Adrenal gland (tissue), 12 donors: ENCODE data around the gene HDDC3. TPM values are rescaled to one million over a fixed set of nuclear protein-coding genes. Genes with fewer than 3 reads are reported as not detected.

Experiments used
- DNase-seq, 7 donors: peaks; one replicate each; pipeline ENCODE4 v3.0.0-alpha.2; 2019 to 2020
- H3K27ac ChIP-seq, 5 donors: fragments of 200-600 bp; sonication (generic) in 4 of 5; 1 replicate in 3 of 5; 2 replicates in 2 of 5; pipeline versions ENCODE4 v1.5.1 to v1.8.0; 2016 to 2020; ENCODE audit warnings: mild to moderate bottlenecking in 1 of 5
- H3K27me3 ChIP-seq: fragments of 200-600 bp; 2 replicates; pipeline ENCODE4 v1.8.0; 2021
- H3K36me3 ChIP-seq, 2 donors: fragments of 200-600 bp; replicated peaks in 1 of 2; 1 replicate in 1 of 2; 2 replicates in 1 of 2; pipeline versions ENCODE4 v1.5.1 to v1.8.0; 2018 to 2022
- H3K4me1 ChIP-seq, 2 donors: fragments of 200-600 bp; replicated peaks in 1 of 2; 1 replicate in 1 of 2; 2 replicates in 1 of 2; pipeline versions ENCODE4 v1.5.1 to v1.8.0; 2018 to 2021
- H3K4me3 ChIP-seq, 4 donors: fragments of 200-600 bp; sonication (generic) in 3 of 4; one replicate each; pipeline ENCODE4 v1.5.1; 2016 to 2018
- H3K9me3 ChIP-seq, 3 donors: fragments of 200-600 bp; sonication (generic) in 1 of 3; replicated peaks in 1 of 3; 1 replicate in 2 of 3; 2 replicates in 1 of 3; pipeline versions ENCODE4 v1.5.1 to v1.8.0; 2016 to 2021
- POLR2A ChIP-seq, 2 donors: fragments of 450-650 bp; IDR thresholded peaks; one replicate each; pipeline ENCODE4 v1.6.1; 2017; ENCODE audit warnings: antibody characterized with exemption in 2 of 2, mild to moderate bottlenecking in 2 of 2, moderate library complexity in 1 of 2
- WGBS, 4 donors: extraction: QIAGEN DNeasy Blood & Tissue Kit in 2 of 4; methylation state at CpG; one replicate each; pipeline versions ENCODE4 v1.1.5 to v1.1.7; 2013 to 2017; 5-methylcytosine and 5-hydroxymethylcytosine counted together
- intact Hi-C, 2 donors: fragments of 100-400 bp; cut with DNase I; formaldehyde crosslinking; loops; one replicate each; pipeline versions ENCODE4 v1.14.1 to v1.15.0; 2022 to 2023
- polyA plus RNA-seq, 3 donors: library from polyadenylated mRNA; stranded (reverse); fragments of 200-250 nt in 2 of 3; fragments of 350-450 nt in 1 of 3; fragmentation: Illumina TruSeq in 1 of 3; extraction: RNeasy Lipid Tissue Mini Kit (QIAGEN cat#74804) in 1 of 3; gene quantifications; one replicate each; pipeline ENCODE4 v1.2.3, GENCODE V29; 2013 to 2014
- total RNA-seq, 9 donors: library from RNA; depleted of rRNA in 4 of 9; stranded (reverse); fragments of >200 nt in 4 of 9; fragments of 120-200 nt in 1 of 9; fragmentation: NEBNext Ultra II Directional in 1 of 9; extraction: Animal tissue kit (Norgen Biotek cat#: 25700) in 1 of 9; gene quantifications; one replicate each; pipeline versions ENCODE4 v1.1.0 to v1.2.4, GENCODE V29; 2013 to 2023
- TF ChIP-seq, protein P1 (sequence below), 6 experiments: fragments of 450-650 bp in 4 of 6; fragments of 200-600 bp in 2 of 6; sonication (generic) in 1 of 6; IDR thresholded peaks; 1 replicate in 5 of 6; 2 replicates in 1 of 6; pipeline versions ENCODE4 v1.5.1 to v1.8.0; 2016 to 2021; ENCODE audit warnings: antibody characterized with exemption in 6 of 6, mild to moderate bottlenecking in 2 of 6, moderate library complexity in 1 of 6
- donor health status: healthy with polysubstance abuse.
- donor health status: Bipolar disorder and iron deficiency.
- donor health status: DM: yes; HTN: yes; CAD: no.
- donor health status: DM: no; HTN: no; CAD: no.
- donor health status: DM: no; HTN: no; CAD: no.
- donor health status: DM: yes; HTN: yes; CAD: no.

HDDC3 gene
- total and polyA plus RNA-seq, 12 donors, result 14.6 to 40.2 (median 27.7) TPM

DNA sequence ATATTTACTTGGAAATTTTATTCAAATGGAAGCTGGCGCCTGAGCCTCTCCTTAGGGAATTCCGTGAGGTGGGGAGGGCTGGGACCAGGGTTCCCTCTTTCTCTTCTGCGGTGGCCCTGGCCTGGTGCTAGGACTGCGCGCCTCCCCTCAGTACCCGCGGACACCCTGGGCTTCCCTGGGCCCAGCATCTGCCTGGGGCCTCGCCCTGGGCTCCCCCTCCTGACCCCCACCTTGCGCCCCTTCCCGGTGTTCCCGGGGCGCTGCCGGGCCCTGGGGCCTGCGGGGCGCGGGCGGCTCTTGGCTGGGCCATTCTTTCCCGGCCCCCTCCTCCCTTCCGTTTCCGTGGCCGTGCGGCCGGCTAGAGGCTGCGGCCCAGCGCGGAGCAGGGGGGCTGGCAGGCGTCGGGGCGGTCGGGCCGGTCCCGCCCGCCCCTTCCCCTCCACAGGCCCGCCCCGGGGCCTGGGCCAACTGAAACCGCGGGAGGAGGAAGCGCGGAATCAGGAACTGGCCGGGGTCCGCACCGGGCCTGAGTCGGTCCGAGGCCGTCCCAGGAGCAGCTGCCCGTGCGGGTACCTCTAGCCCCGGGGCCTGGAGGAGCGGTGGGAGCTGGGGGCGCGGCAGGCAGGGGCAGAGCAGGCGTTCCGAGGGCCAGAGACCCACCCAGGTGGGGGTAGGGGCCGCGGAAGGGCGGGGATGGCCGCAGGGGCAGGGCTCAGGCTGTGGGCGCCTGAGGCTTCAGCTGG is 48.2 kb downstream of the HDDC3 start, which contains the start of gene FES:
Gene FES (plus strand): TSS at position 529 of the 743 bp plus-strand sequence. CDS start 542 bp downstream, outside the sequence.
- Histone ChIP-seq H3K36me3 (peaks cover 0 to 49% of the 10 kb centered on the region in 2 donors), H3K4me3 (peak within 1 kb of the TSS in 2 of 4 donors; percentile 10 to 63), H3K27ac (peak within 1 kb of the TSS; percentile 53 to 95 (median 91)), H3K9me3 (no peaks in the 10 kb centered on the region), H3K4me1 (peaks cover 0 to 33% of the 10 kb centered on the region in 2 donors), H3K27me3 (no peaks in the 10 kb centered on the region)
- 10 to 21% (median 16%) methylated on average over 6 to 58 of the region's 58 CpGs for WGBS, 4 donors
- TF ChIP-seq POLR2A (IDR thresholded peaks at IDR 0.05), result peak; percentile 39 to 51
- TF ChIP-seq, protein P1, sequence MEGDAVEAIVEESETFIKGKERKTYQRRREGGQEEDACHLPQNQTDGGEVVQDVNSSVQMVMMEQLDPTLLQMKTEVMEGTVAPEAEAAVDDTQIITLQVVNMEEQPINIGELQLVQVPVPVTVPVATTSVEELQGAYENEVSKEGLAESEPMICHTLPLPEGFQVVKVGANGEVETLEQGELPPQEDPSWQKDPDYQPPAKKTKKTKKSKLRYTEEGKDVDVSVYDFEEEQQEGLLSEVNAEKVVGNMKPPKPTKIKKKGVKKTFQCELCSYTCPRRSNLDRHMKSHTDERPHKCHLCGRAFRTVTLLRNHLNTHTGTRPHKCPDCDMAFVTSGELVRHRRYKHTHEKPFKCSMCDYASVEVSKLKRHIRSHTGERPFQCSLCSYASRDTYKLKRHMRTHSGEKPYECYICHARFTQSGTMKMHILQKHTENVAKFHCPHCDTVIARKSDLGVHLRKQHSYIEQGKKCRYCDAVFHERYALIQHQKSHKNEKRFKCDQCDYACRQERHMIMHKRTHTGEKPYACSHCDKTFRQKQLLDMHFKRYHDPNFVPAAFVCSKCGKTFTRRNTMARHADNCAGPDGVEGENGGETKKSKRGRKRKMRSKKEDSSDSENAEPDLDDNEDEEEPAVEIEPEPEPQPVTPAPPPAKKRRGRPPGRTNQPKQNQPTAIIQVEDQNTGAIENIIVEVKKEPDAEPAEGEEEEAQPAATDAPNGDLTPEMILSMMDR (IDR thresholded peaks at IDR 0.05), result no peak
- intact Hi-C loops, result loop anchor here (5.0 to 10.0 kb wide), 3 partner anchors 169 to 237 kb away; partner anchors contain the start of gene BLM (in 1 of the 2)
- peak; percentile 50 to 74 (median 56) for DNase-seq

DNA sequence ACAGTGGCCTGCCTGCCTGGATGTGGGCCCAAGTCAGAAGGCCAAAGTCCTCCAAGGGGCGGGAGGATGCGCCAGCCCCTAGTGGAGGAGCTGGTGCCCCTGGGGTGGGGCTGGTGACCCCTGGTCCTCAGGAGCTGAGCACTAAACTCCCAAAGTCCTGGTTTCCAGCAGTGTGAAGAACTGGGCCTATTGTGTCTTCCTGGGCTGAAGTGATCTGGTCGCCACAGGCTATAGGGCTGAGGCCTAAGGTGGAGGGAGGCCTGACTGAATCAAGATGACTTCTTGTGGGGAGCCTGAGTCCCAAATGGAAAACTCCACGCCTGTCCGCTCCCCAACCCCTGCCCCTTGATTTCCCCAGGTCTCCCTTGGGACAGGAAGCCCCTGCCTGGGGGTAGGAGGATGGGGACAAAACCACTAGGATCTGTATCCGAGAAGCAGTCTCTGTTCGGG is 48.8 kb downstream of the HDDC3 start:
- WGBS, 4 donors, result 59 to 77% (median 60%) methylated on average over 4 to 7 of the region's 7 CpGs
- peak overlapping the region in 2 of 4 donors; percentile 10 to 63 for H3K4me3 ChIP-seq

DNA sequence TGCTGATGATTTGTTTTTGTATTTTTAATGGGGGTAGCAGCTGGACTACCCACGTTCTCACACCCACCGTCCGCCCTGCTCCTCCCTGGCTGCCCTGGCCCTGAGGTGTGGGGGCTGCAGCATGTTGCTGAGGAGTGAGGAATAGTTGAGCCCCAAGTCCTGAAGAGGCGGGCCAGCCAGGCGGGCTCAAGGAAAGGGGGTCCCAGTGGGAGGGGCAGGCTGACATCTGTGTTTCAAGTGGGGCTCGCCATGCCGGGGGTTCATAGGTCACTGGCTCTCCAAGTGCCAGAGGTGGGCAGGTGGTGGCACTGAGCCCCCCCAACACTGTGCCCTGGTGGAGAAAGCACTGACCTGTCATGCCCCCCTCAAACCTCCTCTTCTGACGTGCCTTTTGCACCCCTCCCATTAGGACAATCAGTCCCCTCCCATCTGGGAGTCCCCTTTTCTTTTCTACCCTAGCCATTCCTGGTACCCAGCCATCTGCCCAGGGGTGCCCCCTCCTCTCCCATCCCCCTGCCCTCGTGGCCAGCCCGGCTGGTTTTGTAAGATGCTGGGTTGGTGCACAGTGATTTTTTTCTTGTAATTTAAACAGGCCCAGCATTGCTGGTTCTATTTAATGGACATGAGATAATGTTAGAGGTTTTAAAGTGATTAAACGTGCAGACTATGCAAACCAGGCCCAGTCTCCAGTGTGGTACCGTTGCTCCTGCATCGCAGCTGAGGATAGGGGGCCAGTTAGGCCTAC is 49.4 kb downstream of the HDDC3 start:
- Histone ChIP-seq H3K36me3 (peaks cover 0 to 58% of the 10 kb centered on the region in 2 donors), H3K4me3 (no peak overlapping the region), H3K27ac (peak overlapping the region in 3 of 5 donors; percentile 91 to 95 (median 91)), H3K27me3 (no peaks in the 10 kb centered on the region), H3K4me1 (peaks cover 0 to 33% of the 10 kb centered on the region in 2 donors), H3K9me3 (no peaks in the 10 kb centered on the region)
- intact Hi-C loops, result loop anchor here (5.0 to 10.0 kb wide), 3 partner anchors 168 to 236 kb away; partner anchors contain the start of gene BLM (in 1 of the 2)
- WGBS, 4 donors, result 72 to 77% (median 76%) methylated on average over 11 to 13 of the region's 13 CpGs
- no peak for TF ChIP-seq POLR2A (IDR thresholded peaks at IDR 0.05)
- TF ChIP-seq, protein P1 (IDR thresholded peaks at IDR 0.05), result no peak
- DNase-seq, result no peak

More for the DNA sequence above, 48.8 kb downstream of the HDDC3 start:
- Histone ChIP-seq H3K36me3 (peaks cover 0 to 52% of the 10 kb centered on the region in 2 donors), H3K27me3 (no peaks in the 10 kb centered on the region), H3K27ac (peak overlapping the region in 4 of 5 donors; percentile 68 to 95 (median 91)), H3K9me3 (no peaks in the 10 kb centered on the region), H3K4me1 (peaks cover 0 to 33% of the 10 kb centered on the region in 2 donors)
- TF ChIP-seq POLR2A (IDR thresholded peaks at IDR 0.05), result no peak
- TF ChIP-seq, protein P1 (IDR thresholded peaks at IDR 0.05), result no peak
- no peak for DNase-seq
- intact Hi-C loops, result loop anchor here (5.0 to 10.0 kb wide), 3 partner anchors 169 to 236 kb away; partner anchors contain the start of gene BLM (in 1 of the 2)
